ENCODE data around the gene MYO18A. TPM values are rescaled to one million over a fixed set of nuclear protein-coding genes. Genes with fewer than 3 reads are reported as not detected.

The MYO18A gene
- total RNA-seq, 1 donor from 2014 or later: 171 TPM

GRCh38 chr17:29032857-29033197 is 147.4 kb downstream of the MYO18A start:
- Histone ChIP-seq H3K9me3 (ENCODE audit: control insufficient read depth in 3 of 3, low read length in 3 of 3) (peaks cover 0 to 2% (median 2%) of the 10 kb centered on the region in 3 donors), H3K4me3 (ENCODE audit: low read length in 3 of 3) (no peak overlapping the region), H3K27me3 (ENCODE audit: control insufficient read depth in 3 of 3, insufficient read depth in 3 of 3, low read length in 3 of 3) (peaks cover 17 to 35% (median 29%) of the 10 kb centered on the region in 3 donors), H3K36me3 (ENCODE audit: control insufficient read depth in 3 of 3, insufficient read depth in 3 of 3, low read length in 3 of 3) (no peaks in the 10 kb centered on the region), H3K4me1 (ENCODE audit: control insufficient read depth in 3 of 3, insufficient read depth in 3 of 3, low read length in 3 of 3) (no peaks in the 10 kb centered on the region), H3K9ac (ENCODE audit: low read depth in 1 of 3, low read length in 3 of 3) (no peak overlapping the region), H3K27ac (ENCODE audit: low read depth, low read length) (no peak overlapping the region)

DNA sequence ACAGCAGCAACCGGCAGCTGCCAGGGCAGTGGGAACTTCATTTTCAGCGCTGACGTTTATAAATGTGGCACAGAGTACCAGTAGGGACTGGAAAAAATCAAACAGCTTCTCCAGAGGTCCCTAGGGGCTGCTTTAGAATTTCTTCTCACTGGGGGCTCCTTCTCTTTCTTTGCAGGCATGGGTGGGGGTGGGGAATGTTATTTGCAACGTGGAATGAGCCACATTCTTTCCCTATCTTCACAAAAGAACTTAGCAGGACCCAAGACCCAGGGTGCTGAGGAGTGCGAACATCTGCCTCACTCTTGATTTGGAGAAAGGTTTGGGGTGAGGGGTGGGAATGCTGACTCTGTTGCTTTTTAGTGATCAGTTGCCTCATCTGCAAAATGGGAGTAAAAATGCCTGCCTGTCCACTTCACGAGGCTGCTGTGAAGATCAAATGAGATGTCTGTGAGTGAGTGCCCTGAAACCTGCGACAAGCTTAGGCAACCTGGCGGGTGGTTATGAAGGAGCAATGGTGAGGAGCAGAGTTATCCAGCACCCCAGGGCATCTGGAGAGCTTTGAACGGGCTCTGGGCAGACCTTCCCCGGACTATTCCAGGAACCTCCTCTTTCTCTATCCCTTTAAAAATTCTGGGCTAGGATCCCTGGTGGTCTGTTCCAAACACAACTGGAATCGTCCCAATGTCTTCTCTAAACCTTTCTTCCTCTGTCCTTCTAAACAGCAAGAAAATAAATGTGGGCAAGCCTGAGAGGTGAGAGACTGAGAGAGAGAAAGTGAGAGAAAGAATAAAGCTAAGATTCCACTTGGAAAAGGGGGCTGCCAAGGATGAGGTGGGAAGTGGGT is 148.0 kb downstream of the MYO18A start:
- no peak overlapping the region for H3K27ac ChIP-seq (ENCODE audit: low read depth, low read length)
- H3K36me3 ChIP-seq (ENCODE audit: control insufficient read depth in 3 of 3, insufficient read depth in 3 of 3, low read length in 3 of 3): no peaks in the 10 kb centered on the region
- H3K4me3 ChIP-seq (ENCODE audit: low read length in 3 of 3): no peak overlapping the region
- H3K4me1 ChIP-seq (ENCODE audit: control insufficient read depth in 3 of 3, insufficient read depth in 3 of 3, low read length in 3 of 3): no peaks in the 10 kb centered on the region
- H3K27me3 ChIP-seq (ENCODE audit: control insufficient read depth in 3 of 3, insufficient read depth in 3 of 3, low read length in 3 of 3): peaks cover 11 to 33% (median 23%) of the 10 kb centered on the region in 3 donors
- peaks cover 0 to 2% (median 2%) of the 10 kb centered on the region in 3 donors for H3K9me3 ChIP-seq (ENCODE audit: control insufficient read depth in 3 of 3, low read length in 3 of 3)
- H3K9ac ChIP-seq (ENCODE audit: low read depth in 1 of 3, low read length in 3 of 3): no peak overlapping the region

DNA sequence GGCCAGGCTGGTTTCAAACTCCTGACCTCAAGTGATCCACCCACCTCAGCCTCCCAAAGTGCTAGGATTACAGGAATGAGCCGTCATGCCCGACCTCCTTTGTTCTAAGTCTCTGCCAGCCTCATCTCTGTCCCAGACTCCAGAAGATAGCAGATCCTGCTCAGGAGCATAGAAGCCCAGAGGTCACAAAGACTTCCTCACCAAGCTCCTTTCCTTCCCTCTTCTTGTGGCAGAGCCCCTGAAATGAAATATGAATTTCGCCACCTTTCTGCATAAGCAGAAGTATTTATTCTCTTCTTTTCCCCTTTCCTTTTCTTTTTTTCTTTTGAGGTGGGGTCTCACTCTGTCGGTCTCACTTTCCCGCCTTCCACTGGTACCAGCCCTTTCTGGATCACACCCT is 148.7 kb downstream of the MYO18A start:
- H3K36me3 ChIP-seq (ENCODE audit: control insufficient read depth in 3 of 3, insufficient read depth in 3 of 3, low read length in 3 of 3): no peaks in the 10 kb centered on the region
- H3K4me1 ChIP-seq (ENCODE audit: control insufficient read depth in 3 of 3, insufficient read depth in 3 of 3, low read length in 3 of 3): no peaks in the 10 kb centered on the region
- no peak overlapping the region for H3K4me3 ChIP-seq (ENCODE audit: low read length in 3 of 3)
- H3K9me3 ChIP-seq (ENCODE audit: control insufficient read depth in 3 of 3, low read length in 3 of 3): peaks cover 0 to 2% (median 2%) of the 10 kb centered on the region in 3 donors
- H3K27me3 ChIP-seq (ENCODE audit: control insufficient read depth in 3 of 3, insufficient read depth in 3 of 3, low read length in 3 of 3): peaks cover 10 to 35% (median 21%) of the 10 kb centered on the region in 3 donors
- H3K9ac ChIP-seq (ENCODE audit: low read depth in 1 of 3, low read length in 3 of 3): no peak overlapping the region
- H3K27ac ChIP-seq (ENCODE audit: low read depth, low read length): no peak overlapping the region

DNA sequence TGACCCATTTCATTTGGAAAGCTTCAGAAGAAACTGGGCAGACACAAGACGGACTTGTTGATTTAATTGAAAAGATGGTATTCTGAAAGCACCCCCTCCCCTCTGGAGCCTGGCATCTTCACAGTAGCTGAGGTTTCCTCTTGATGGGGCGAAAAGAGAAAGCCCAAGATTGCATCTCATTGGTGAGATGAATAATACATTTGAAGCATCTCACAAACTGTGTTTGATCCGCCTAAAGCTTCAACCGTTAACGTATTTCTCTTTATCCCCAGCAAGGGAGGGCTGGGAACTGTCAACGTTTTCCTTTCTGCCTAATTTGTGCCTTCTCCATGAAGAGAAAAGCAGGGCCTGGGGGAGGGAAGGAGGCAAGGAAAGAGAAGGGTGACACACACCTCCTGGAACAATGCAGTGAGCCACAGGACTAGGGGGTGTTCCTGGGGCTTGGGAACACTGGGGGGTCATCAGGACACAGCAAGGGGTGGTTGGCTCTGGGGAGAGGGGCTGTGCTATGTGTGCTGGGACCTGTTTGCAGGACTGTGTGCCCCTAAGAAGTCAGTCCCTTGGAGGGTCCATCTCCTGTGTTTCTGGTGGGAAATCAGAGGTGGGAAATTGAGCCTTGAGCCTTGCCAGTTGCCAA is 155.8 kb downstream of the MYO18A start:
- Histone ChIP-seq H3K27ac (ENCODE audit: low read depth, low read length) (no peak overlapping the region), H3K4me1 (ENCODE audit: control insufficient read depth in 3 of 3, insufficient read depth in 3 of 3, low read length in 3 of 3) (peaks cover 0 to 3% (median 0%) of the 10 kb centered on the region in 3 donors), H3K9ac (ENCODE audit: low read depth in 1 of 3, low read length in 3 of 3) (no peak overlapping the region), H3K36me3 (ENCODE audit: control insufficient read depth in 3 of 3, insufficient read depth in 3 of 3, low read length in 3 of 3) (no peaks in the 10 kb centered on the region), H3K27me3 (ENCODE audit: control insufficient read depth in 3 of 3, insufficient read depth in 3 of 3, low read length in 3 of 3) (peaks cover 20 to 55% (median 32%) of the 10 kb centered on the region in 3 donors), H3K4me3 (ENCODE audit: low read length in 3 of 3) (no peak overlapping the region), H3K9me3 (ENCODE audit: control insufficient read depth in 3 of 3, low read length in 3 of 3) (no peaks in the 10 kb centered on the region)

- Histone ChIP-seq H3K36me3 (ENCODE audit: control insufficient read depth in 3 of 3, insufficient read depth in 3 of 3, low read length in 3 of 3) (no peaks in the 10 kb centered on the region), H3K4me3 (ENCODE audit: low read length in 3 of 3) (no peak overlapping the region), H3K9ac (ENCODE audit: low read depth in 1 of 3, low read length in 3 of 3) (no peak overlapping the region), H3K27ac (ENCODE audit: low read depth, low read length) (no peak overlapping the region), H3K27me3 (ENCODE audit: control insufficient read depth in 3 of 3, insufficient read depth in 3 of 3, low read length in 3 of 3) (peaks cover 39 to 68% (median 49%) of the 10 kb centered on the region in 3 donors), H3K4me1 (ENCODE audit: control insufficient read depth in 3 of 3, insufficient read depth in 3 of 3, low read length in 3 of 3) (peaks cover 0 to 4% (median 0%) of the 10 kb centered on the region in 3 donors), H3K9me3 (ENCODE audit: control insufficient read depth in 3 of 3, low read length in 3 of 3) (no peaks in the 10 kb centered on the region)
Measured at GRCh38 chr17:29022074-29022473, 158.1 kb downstream of the MYO18A start.

GRCh38 chr17:29021226-29021625 is 159.0 kb downstream of the MYO18A start:
- peaks cover 0 to 4% (median 0%) of the 10 kb centered on the region in 3 donors for H3K4me1 ChIP-seq (ENCODE audit: control insufficient read depth in 3 of 3, insufficient read depth in 3 of 3, low read length in 3 of 3)
- H3K36me3 ChIP-seq (ENCODE audit: control insufficient read depth in 3 of 3, insufficient read depth in 3 of 3, low read length in 3 of 3): no peaks in the 10 kb centered on the region
- H3K4me3 ChIP-seq (ENCODE audit: low read length in 3 of 3): no peak overlapping the region
- H3K9me3 ChIP-seq (ENCODE audit: control insufficient read depth in 3 of 3, low read length in 3 of 3): no peaks in the 10 kb centered on the region
- H3K27ac ChIP-seq (ENCODE audit: low read depth, low read length): no peak overlapping the region
- H3K9ac ChIP-seq (ENCODE audit: low read depth in 1 of 3, low read length in 3 of 3): no peak overlapping the region
- peaks cover 39 to 70% (median 52%) of the 10 kb centered on the region in 3 donors for H3K27me3 ChIP-seq (ENCODE audit: control insufficient read depth in 3 of 3, insufficient read depth in 3 of 3, low read length in 3 of 3)

Other genes with a start within 250 kb of the MYO18A start
- gene PHF12, start 228.9 kb downstream of the MYO18A start, total RNA-seq: 8.9 TPM
- gene SEZ6, start 174.4 kb downstream of the MYO18A start, total RNA-seq: not detected
- 1.0 TPM for gene PIPOX, start 137.3 kb downstream of the MYO18A start, total RNA-seq
- gene CRYBA1, start 66.5 kb upstream of the MYO18A start, total RNA-seq: not detected
- 30.3 TPM for gene NUFIP2, start 113.8 kb upstream of the MYO18A start, total RNA-seq
- 36.0 TPM for gene TAOK1, start 210.0 kb upstream of the MYO18A start, total RNA-seq

All from skeletal muscle tissue (tissue), 4 donors.